GM18517 (cell line): ENCODE results near the gene SMTNL1.

Experiments
- ATAC-seq: cut with Tn5 transposase; IDR thresholded peaks from one replicate; pipeline ENCODE4 v1.9.1; 2021; ENCODE audit warnings: mild to moderate bottlenecking, moderate library complexity; ENCODE audit not compliant: unreplicated experiment

The SMTNL1 gene, protein sequence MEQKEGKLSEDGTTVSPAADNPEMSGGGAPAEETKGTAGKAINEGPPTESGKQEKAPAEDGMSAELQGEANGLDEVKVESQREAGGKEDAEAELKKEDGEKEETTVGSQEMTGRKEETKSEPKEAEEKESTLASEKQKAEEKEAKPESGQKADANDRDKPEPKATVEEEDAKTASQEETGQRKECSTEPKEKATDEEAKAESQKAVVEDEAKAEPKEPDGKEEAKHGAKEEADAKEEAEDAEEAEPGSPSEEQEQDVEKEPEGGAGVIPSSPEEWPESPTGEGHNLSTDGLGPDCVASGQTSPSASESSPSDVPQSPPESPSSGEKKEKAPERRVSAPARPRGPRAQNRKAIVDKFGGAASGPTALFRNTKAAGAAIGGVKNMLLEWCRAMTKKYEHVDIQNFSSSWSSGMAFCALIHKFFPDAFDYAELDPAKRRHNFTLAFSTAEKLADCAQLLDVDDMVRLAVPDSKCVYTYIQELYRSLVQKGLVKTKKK

GRCh38 chr11:57536947-57537619 is at the start of gene SMTNL1:
TSS of gene SMTNL1 (plus strand) at chr11:57537595. CDS start at chr11:57542643, 5,048 bp downstream.
- no peak for ATAC-seq

GRCh38 chr11:57487920-57488659 is 49.3 kb upstream of the SMTNL1 start:
- no peak for ATAC-seq

GRCh38 chr11:57490456-57491248 is 46.7 kb upstream of the SMTNL1 start:
- no peak for ATAC-seq

DNA sequence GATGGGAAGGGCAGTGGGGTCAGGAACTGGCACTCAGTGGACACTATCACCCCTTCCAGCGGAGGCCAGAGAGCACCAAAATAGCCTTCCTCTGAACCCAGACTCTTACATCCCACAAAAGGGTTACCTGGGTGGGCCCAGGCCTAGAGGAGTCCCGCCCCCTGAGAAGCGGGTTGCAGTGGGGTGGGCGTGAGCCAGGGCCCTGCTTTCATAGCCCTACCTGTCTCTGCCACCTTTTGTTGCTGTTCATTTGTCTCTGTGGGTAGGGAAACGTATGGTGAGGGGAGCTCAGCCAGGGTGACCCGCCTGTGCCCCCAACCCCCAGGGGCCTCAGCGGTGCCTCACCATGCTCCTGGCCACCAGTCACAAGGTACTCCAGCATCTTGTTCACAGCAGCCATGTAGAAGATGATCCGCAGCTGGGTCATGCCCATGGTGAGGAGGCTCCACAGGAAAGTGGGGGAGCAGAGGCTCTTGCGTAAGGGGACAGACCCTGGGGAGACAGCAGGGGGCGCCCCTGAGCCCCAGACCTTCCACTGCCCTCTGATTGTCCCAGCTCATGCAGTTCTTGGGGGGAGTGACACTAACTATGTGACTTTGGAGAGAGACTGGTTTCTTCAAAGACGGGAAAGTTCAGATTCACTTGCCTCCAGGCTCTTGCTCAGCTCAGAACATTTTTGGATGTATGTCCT is 45.9 kb upstream of the SMTNL1 start:
- no peak for ATAC-seq

GRCh38 chr11:57493507-57494503 is 43.6 kb upstream of the SMTNL1 start:
- ATAC-seq = peak; percentile 58

DNA sequence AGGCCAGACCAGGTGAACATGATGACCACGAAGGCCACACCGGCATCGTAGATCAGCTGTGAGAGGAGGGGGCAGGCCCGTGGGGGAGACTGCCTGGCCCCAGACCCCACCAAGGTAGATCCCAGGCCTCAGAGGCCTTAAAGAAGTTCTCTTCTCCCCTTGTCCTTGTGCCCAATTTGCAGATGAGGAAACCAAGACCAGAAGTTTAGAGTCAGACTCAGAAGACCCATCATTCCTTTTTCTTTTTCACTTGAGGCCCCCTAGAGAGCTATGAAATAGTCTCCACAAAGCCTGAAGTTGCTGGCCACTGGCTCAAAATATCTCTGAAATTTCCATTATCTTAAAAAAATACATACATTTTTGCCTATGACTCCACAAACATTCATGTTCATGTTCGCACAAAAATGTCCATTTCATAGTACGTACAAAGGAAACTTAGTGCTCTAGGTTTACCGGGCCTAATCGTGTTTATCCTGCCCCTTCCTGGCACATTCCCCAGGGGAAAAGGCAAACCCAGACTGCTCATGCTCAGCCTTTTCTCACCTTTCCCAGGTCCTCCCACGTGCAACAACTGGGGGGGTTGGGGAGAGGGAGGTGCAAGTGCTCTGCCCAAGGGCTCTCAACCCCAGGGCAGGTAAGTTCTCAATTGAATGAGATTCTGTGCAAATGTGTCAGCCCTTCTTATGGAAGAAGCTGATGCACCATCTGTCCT is 41.1 kb upstream of the SMTNL1 start:
- ATAC-seq = no peak

GRCh38 chr11:57497303-57498247 is 39.8 kb upstream of the SMTNL1 start:
- no peak for ATAC-seq

DNA sequence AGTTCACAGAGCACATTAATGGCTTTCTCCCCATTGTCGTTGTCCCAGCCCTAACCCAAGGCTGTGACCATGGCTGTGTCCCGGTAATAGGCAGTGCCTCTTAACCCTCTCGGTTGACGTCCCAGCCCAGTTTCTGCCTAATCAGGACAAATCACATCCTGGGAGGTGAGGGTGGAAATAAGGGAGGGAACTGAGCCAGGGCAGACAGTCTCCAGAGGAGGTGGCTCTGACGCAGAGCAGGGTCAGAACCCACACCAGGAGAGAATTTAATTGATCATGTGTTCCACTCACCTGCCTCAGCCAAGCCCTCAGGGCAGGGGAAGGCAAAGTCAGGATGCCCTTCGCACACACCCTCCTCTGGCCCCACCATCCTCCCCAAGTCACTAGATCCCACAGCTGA is 38.9 kb upstream of the SMTNL1 start:
- ATAC-seq = no peak

- ATAC-seq = peak; percentile 99
These were observed 37.9 kb upstream of the SMTNL1 start for GRCh38 chr11:57499413-57499982.

- peak; percentile 8 for ATAC-seq
These were observed 37.4 kb upstream of the SMTNL1 start for GRCh38 chr11:57499983-57500461.

- no peak for ATAC-seq
These were observed 36.9 kb upstream of the SMTNL1 start for GRCh38 chr11:57500515-57500914.

DNA sequence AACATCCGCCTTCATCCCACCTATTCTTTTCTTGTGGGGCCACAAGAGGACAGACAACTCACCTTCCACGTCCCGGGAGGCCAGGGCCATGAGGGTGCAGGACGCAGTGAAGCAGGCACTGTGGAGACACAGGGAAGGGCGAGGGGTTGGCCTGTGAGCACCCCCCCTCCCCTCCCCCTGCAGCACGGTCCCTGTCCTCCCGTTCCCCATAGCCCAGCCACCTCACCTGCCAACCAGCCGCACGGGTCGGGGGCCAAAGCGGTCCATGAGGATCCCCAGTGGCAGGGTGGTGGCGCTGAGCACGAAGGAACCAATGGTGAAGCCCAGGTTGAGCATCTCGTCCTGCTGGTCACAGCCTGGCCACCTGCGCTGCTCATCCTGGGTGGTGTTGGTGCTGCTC is 36.5 kb upstream of the SMTNL1 start:
- ATAC-seq = no peak

DNA sequence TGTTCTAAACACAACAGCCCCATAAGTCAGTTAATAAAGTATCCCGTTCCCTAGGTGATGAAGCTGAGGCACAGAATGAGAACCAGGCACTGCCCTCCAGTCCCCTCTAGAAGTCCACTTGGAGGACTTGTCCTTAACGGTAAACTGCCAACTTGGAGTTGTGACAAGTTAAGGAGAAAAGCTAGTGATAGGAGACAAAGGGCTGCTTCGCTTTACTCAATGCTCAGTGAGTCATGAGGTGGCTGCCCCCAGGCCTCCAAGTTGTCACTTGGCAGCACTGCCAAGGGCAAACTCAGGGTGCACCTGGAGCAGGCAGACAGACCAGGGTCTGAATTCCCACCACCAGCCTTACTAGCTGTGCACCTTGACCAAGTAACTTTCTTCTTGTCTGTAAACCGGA is 35.4 kb upstream of the SMTNL1 start:
- no peak for ATAC-seq

DNA sequence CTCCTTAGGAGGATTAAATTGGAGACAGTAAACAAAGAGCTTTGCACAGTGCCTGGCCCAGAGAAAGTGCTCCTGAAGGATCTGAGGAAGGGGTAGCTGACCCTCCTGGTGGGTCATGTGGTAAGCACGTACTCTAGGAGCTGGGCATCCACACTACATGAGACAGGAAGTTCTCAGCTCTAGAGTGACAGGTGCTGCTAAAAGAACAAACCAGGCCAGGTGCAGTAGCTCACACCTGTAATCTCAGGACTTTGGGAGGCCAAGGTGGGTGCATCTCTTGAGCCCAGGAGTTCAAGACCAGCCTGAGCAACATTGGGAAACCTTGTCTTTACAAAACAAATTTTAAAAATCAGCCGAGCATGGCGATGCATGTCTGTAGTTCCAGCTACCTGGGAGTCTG is 35.0 kb upstream of the SMTNL1 start:
- no peak for ATAC-seq

- ATAC-seq = no peak
These were observed 34.5 kb upstream of the SMTNL1 start for GRCh38 chr11:57502870-57503269.

DNA sequence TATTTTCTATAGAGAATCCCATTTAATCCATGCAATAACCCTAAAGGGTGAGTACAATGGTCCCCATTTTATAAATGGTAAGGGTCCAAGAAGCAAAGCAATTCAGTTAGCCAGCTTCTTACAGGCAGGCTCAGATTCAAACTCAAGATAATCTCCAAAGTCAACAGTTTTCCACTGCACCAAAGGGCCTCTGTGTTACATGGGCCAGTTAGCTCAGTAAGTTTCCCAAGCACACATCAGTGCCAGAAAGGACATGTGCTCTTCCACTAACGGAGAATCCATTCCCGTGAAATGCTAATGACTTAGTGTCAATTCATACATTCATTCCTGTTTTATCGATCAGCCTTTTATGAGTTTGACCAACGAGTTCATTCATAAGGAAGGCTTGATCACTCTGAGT is 32.9 kb upstream of the SMTNL1 start:
- no peak for ATAC-seq

DNA sequence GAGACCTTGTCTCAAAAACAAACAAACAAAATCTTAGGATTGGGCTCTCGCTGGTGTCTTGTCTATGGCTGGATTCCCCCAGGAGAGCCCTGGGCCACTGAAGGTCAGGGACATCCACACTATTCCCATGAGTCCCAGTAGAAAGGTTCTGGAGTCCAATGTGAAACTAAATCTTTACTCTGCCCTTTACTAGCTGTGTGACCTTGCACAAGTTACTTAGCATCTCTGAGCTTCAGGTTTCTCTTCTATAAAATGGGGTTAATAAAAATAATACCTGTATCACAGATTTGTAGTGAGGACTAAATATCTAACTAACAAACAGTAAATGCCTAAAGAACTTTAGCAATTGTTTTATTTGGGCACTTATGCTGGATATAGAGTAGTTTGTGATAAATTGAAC is 30.9 kb upstream of the SMTNL1 start:
- no peak for ATAC-seq
